Pancreas (tissue), 10 donors: ENCODE results near the gene PDS5B. TPM values are rescaled to one million over a fixed set of nuclear protein-coding genes. Genes with fewer than 3 reads are reported as not detected.

ENCODE experiments used
- ATAC-seq, 4 donors: fragments of 200-7000 bp; cut with Tn5 transposase; one replicate each; pipeline versions ENCODE4 v1.8.0 to v1.9.1; 2020; ENCODE audit warnings: mild to moderate bottlenecking in 4 of 4, moderate library complexity in 4 of 4
- DNase-seq, 6 donors: peaks; one replicate each; pipeline ENCODE4 v3.0.0-alpha.2; 2020
- FAIRE-seq: peaks from 2 replicates; lab custom pipeline; 2012; peaks lifted over from hg19 to GRCh38; lab: Jason Lieb, UNC
- H3K27ac ChIP-seq, 4 donors: fragments of 200-600 bp; sonication (generic); 1 replicate in 3 of 4; 2 replicates in 1 of 4; pipeline versions ENCODE4 v1.5.0 to v1.8.0; 2020
- H3K27me3 ChIP-seq, 4 donors: fragments of 200-600 bp; one replicate each; pipeline ENCODE4 v1.8.0; 2021
- H3K36me3 ChIP-seq, 3 donors: fragments of 200-600 bp; sonication (generic) in 1 of 3; one replicate each; pipeline versions ENCODE4 v1.5.0 to v1.8.0; 2020 to 2021
- H3K4me1 ChIP-seq, 3 donors: fragments of 200-600 bp; one replicate each; pipeline ENCODE4 v1.8.0; 2021
- H3K4me3 ChIP-seq, 4 donors: fragments of 200-600 bp; sonication (generic) in 2 of 4; one replicate each; pipeline versions ENCODE4 v1.5.0 to v1.8.0; 2020 to 2021
- H3K9me3 ChIP-seq, 4 donors: fragments of 200-600 bp; one replicate each; pipeline ENCODE4 v1.8.0; 2021
- WGBS, 2 donors: extraction: QIAGEN DNeasy Blood & Tissue Kit; methylation state at CpG; one replicate each; pipeline ENCODE4 v1.1.7; 2013; 5-methylcytosine and 5-hydroxymethylcytosine counted together
- intact Hi-C, 3 donors: fragments of 100-400 bp; cut with DNase I; formaldehyde crosslinking; loops; one replicate each; pipeline versions ENCODE4 v1.11.1 to v1.14.2; 2022
- polyA plus RNA-seq, 2 donors: library from polyadenylated mRNA; stranded (reverse); fragments of 200-250 nt; gene quantifications; one replicate each; pipeline ENCODE4 v1.2.3, GENCODE V29; 2013
- total RNA-seq, 6 donors: library from RNA; stranded (reverse); fragmentation: NEBNext Ultra II Directional in 4 of 6; extraction: Animal tissue kit (Norgen Biotek cat#: 25700) in 4 of 6; gene quantifications; one replicate each; pipeline versions ENCODE4 v1.2.1 to v1.2.4, GENCODE V29; 2021 to 2023
- TF ChIP-seq, protein P1 (sequence below), 4 donors: fragments of 200-600 bp; sonication (generic) in 3 of 4; IDR thresholded peaks; one replicate each; pipeline versions ENCODE4 v1.5.0 to v1.8.0; 2021; ENCODE audit warnings: antibody characterized with exemption in 4 of 4
- donor health status: healthy with polysubstance abuse.
- donor health status: DM: no; HTN: no; CAD: no; lungs with moderate emphysema.
- donor health status: DM: no; HTN: no; CAD: no.
- donor health status: control.
- donor health status: control.
- donor health status: Bipolar disorder and iron deficiency.
- donor health status: DM: yes; HTN: yes; CAD: no.
- donor health status: DM: no; HTN: no; CAD: no.
- donor health status: DM: no; HTN: no; CAD: no.
- donor health status: DM: yes; HTN: yes; CAD: no.

PDS5B gene
- total and polyA plus RNA-seq, 8 donors: 2.9 to 19.9 (median 11.0) TPM

DNA sequence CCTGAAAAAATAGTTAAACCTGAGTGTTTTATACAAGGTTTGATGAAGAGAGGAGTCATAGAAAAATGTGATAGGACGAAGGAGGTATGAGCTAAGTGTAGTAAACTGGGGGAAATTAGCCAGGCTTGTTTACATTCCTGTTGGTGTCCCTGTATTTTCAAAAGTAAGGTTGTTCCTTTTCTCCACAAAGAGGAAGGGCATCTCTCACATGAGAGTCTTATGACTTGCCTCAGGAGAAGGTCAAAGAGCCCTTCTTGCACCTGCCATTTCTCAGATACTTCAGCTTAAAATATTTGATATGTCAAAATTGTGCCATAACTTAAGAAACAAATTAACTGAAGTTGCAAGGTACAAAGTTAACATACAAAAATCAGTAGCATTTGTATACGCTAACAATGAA lies 44.0 kb upstream of the PDS5B start:
- no peaks in the 10 kb centered on the region for H3K36me3 ChIP-seq
- intact Hi-C loops: no loop called here
- H3K4me1 ChIP-seq: peaks cover 0 to 4% (median 3%) of the 10 kb centered on the region in 3 donors
- H3K9me3 ChIP-seq: no peaks in the 10 kb centered on the region
- TF ChIP-seq, protein P1, sequence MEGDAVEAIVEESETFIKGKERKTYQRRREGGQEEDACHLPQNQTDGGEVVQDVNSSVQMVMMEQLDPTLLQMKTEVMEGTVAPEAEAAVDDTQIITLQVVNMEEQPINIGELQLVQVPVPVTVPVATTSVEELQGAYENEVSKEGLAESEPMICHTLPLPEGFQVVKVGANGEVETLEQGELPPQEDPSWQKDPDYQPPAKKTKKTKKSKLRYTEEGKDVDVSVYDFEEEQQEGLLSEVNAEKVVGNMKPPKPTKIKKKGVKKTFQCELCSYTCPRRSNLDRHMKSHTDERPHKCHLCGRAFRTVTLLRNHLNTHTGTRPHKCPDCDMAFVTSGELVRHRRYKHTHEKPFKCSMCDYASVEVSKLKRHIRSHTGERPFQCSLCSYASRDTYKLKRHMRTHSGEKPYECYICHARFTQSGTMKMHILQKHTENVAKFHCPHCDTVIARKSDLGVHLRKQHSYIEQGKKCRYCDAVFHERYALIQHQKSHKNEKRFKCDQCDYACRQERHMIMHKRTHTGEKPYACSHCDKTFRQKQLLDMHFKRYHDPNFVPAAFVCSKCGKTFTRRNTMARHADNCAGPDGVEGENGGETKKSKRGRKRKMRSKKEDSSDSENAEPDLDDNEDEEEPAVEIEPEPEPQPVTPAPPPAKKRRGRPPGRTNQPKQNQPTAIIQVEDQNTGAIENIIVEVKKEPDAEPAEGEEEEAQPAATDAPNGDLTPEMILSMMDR (IDR thresholded peaks at IDR 0.05): no peak
- no peaks in the 10 kb centered on the region for H3K27me3 ChIP-seq
- no peak overlapping the region for H3K4me3 ChIP-seq
- DNase-seq (no peak), FAIRE-seq (no peak), ATAC-seq (no peak)
- H3K27ac ChIP-seq: no peak overlapping the region
- 73 to 81% methylated on average over 2 of the region's 2 CpGs for WGBS, 2 donors

DNA sequence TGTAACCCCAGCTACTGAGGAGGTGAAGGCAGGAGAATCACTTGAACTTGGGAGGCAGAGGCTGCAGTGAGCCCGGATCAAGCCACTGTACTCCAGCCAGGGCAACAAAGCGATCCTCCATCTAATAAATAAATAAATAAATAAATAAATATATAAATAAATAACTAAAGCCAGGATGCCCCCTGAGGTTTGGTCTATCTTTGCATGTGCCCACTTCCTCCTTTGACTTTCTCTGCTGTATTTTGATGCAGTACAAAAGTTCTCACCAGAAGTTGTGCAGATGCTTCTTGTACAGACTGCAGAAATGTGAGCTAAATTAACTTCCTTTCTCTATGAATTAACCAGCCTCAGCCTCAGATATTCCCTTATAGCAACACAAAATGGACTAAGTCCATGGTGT lies 41.2 kb upstream of the PDS5B start:
- no peak overlapping the region for H3K4me3 ChIP-seq
- H3K4me1 ChIP-seq: no peaks in the 10 kb centered on the region
- TF ChIP-seq, protein P1 (IDR thresholded peaks at IDR 0.05): no peak
- FAIRE-seq (no peak), ATAC-seq (no peak), DNase-seq (no peak)
- H3K36me3 ChIP-seq: no peaks in the 10 kb centered on the region
- H3K27me3 ChIP-seq: no peaks in the 10 kb centered on the region
- intact Hi-C loops: no loop called here
- no peaks in the 10 kb centered on the region for H3K9me3 ChIP-seq
- 91 to 100% methylated on average over 2 of the region's 2 CpGs for WGBS, 2 donors
- no peak overlapping the region for H3K27ac ChIP-seq

GRCh38 chr13:32548837-32549236 lies 37.4 kb upstream of the PDS5B start:
- TF ChIP-seq, protein P1 (IDR thresholded peaks at IDR 0.05): no peak
- Histone ChIP-seq H3K36me3 (no peaks in the 10 kb centered on the region), H3K27me3 (no peaks in the 10 kb centered on the region), H3K27ac (no peak overlapping the region), H3K9me3 (no peaks in the 10 kb centered on the region), H3K4me1 (no peaks in the 10 kb centered on the region), H3K4me3 (no peak overlapping the region)
- WGBS, 2 donors: 66 to 89% methylated on average over 2 of the region's 2 CpGs
- intact Hi-C loops: no loop called here
- DNase-seq (no peak), FAIRE-seq (no peak), ATAC-seq (no peak)

GRCh38 chr13:32549788-32550187 lies 36.5 kb upstream of the PDS5B start:
- ATAC-seq (no peak), DNase-seq (no peak), FAIRE-seq (no peak)
- Histone ChIP-seq H3K9me3 (no peaks in the 10 kb centered on the region), H3K27me3 (no peaks in the 10 kb centered on the region), H3K4me1 (no peaks in the 10 kb centered on the region), H3K36me3 (no peaks in the 10 kb centered on the region), H3K4me3 (no peak overlapping the region), H3K27ac (no peak overlapping the region)
- TF ChIP-seq, protein P1 (IDR thresholded peaks at IDR 0.05): no peak
- intact Hi-C loops: no loop called here
- 53 to 57% methylated on average over 3 of the region's 3 CpGs for WGBS, 2 donors

DNA sequence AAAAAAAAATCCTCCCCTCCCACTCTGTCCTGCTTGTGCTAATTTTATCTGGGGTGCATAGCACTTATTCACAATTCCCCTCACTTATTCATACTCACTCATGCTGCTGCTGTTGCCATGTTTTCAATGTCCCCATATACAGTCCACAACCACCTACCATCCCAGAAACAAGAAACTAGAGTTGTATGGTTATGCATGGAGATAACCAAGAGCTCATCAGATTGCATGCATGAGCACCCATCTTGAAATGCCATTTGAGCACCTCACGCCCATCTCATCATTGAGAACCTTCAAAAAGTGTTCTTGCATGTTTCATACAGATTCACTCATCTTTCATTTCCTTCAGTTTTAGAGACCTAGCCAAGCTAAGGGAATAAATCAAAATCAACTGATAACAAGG lies 32.5 kb upstream of the PDS5B start:
- H3K4me1 ChIP-seq: no peaks in the 10 kb centered on the region
- no peak for ATAC-seq
- H3K9me3 ChIP-seq: no peaks in the 10 kb centered on the region
- TF ChIP-seq, protein P1 (IDR thresholded peaks at IDR 0.05): no peak
- WGBS, 2 donors: 73 to 97% methylated on average over 1 of the region's 1 CpG
- FAIRE-seq: no peak
- H3K27ac ChIP-seq: no peak overlapping the region
- H3K36me3 ChIP-seq: no peaks in the 10 kb centered on the region
- intact Hi-C loops: no loop called here
- H3K27me3 ChIP-seq: no peaks in the 10 kb centered on the region
- no peak for DNase-seq
- H3K4me3 ChIP-seq: no peak overlapping the region
